OCI-LY3 (cell line): ENCODE measurements around the gene FBXO45.

Experiments
- H2AFZ ChIP-seq: fragments of 200-600, 300-600 bp; shearing (Covaris generic); 2 replicates; pipeline ENCODE4 v1.6.0; 2014; ENCODE audit warnings: antibody characterized with exemption, low read depth, low read length
- H3K27ac ChIP-seq: fragments of 200-600, 300-600 bp; sonication (generic); 2 replicates; pipeline ENCODE4 v1.5.1; 2014; ENCODE audit warnings: mild to moderate bottlenecking, low read length, moderate library complexity, mixed read lengths
- H3K27me3 ChIP-seq: fragments of 200-600, 300-600 bp; sonication (generic); 2 replicates; pipeline ENCODE4 v1.6.1; 2014; ENCODE audit warnings: low read depth, low read length, mixed read lengths
- H3K36me3 ChIP-seq: fragments of 200-600, 300-600 bp; sonication (generic); replicated peaks from 2 replicates; pipeline ENCODE3; 2014; ENCODE audit warnings: low read depth, low read length, mixed read lengths
- H3K4me1 ChIP-seq: fragments of 300-600, 200-600 bp; sonication (generic); 2 replicates; pipeline ENCODE4 v1.6.1; 2014; ENCODE audit warnings: low read length, mixed read lengths
- H3K4me2 ChIP-seq: fragments of 200-600, 300-600 bp; sonication (generic); 2 replicates; pipeline ENCODE4 v1.6.1; 2014; ENCODE audit warnings: low read length, mixed read lengths
- H3K4me3 ChIP-seq: fragments of 300-600, 200-600 bp; sonication (generic); 2 replicates; pipeline ENCODE4 v1.5.1; 2014; ENCODE audit warnings: antibody characterized with exemption, mild to moderate bottlenecking, low read length, moderate library complexity
- H3K79me2 ChIP-seq: fragments of 300-600, 200-600 bp; shearing (Covaris generic); 2 replicates; pipeline ENCODE4 v1.6.1; 2014; ENCODE audit warnings: mild to moderate bottlenecking, low read length, mixed read lengths
- H3K9ac ChIP-seq: fragments of 300-600, 200-600 bp; shearing (Covaris generic); 2 replicates; pipeline ENCODE4 v1.6.0; 2014; ENCODE audit warnings: mild to moderate bottlenecking, low read length, moderate library complexity
- H3K9me3 ChIP-seq: fragments of 200-600, 300-600 bp; shearing (Covaris generic); 2 replicates; pipeline ENCODE4 v1.6.1; 2014; ENCODE audit warnings: low read length, mixed read lengths; ENCODE audit not compliant: insufficient read depth
- H4K20me1 ChIP-seq: fragments of 200-600, 300-600 bp; sonication (generic); 2 replicates; pipeline ENCODE4 v1.6.1; 2016; ENCODE audit warnings: low read length, mixed read lengths; ENCODE audit not compliant: insufficient read depth
- EZH2phosphoT487 ChIP-seq: fragments of 200-600 bp; shearing (Covaris generic); IDR thresholded peaks from 2 replicates; pipeline ENCODE4 v1.6.1; 2018; ENCODE audit warnings: antibody characterized with exemption, mixed run types, low read depth
- TF ChIP-seq, protein P1 (sequence below): fragments of 200-600, 300-600 bp; sonication (generic); IDR thresholded peaks from 2 replicates; pipeline ENCODE4 v1.5.1; 2014; ENCODE audit warnings: antibody characterized with exemption, low read length, low read depth

FBXO45 gene

GRCh38 chr3:196624067-196624790, 55.8 kb downstream of the FBXO45 start:
- H3K79me2 ChIP-seq: no peaks in the 10 kb centered on the region
- H3K27me3 ChIP-seq: no peaks in the 10 kb centered on the region
- no peaks in the 10 kb centered on the region for H4K20me1 ChIP-seq
- peak overlapping the region; percentile 71 for H3K4me2 ChIP-seq
- TF ChIP-seq EZH2phosphoT487: no peak
- TF ChIP-seq, protein P1, sequence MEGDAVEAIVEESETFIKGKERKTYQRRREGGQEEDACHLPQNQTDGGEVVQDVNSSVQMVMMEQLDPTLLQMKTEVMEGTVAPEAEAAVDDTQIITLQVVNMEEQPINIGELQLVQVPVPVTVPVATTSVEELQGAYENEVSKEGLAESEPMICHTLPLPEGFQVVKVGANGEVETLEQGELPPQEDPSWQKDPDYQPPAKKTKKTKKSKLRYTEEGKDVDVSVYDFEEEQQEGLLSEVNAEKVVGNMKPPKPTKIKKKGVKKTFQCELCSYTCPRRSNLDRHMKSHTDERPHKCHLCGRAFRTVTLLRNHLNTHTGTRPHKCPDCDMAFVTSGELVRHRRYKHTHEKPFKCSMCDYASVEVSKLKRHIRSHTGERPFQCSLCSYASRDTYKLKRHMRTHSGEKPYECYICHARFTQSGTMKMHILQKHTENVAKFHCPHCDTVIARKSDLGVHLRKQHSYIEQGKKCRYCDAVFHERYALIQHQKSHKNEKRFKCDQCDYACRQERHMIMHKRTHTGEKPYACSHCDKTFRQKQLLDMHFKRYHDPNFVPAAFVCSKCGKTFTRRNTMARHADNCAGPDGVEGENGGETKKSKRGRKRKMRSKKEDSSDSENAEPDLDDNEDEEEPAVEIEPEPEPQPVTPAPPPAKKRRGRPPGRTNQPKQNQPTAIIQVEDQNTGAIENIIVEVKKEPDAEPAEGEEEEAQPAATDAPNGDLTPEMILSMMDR: no peak
- H3K4me3 ChIP-seq: peak overlapping the region; percentile 42
- H3K4me1 ChIP-seq: peaks cover 24% of the 10 kb centered on the region
- H3K9me3 ChIP-seq: no peaks in the 10 kb centered on the region
- peak overlapping the region; percentile 79 for H2AFZ ChIP-seq
- H3K27ac ChIP-seq: peak overlapping the region; percentile 12; the same call in 1 of the 2 replicates
- H3K9ac ChIP-seq: peak overlapping the region; percentile 30
- no peaks in the 10 kb centered on the region for H3K36me3 ChIP-seq

DNA sequence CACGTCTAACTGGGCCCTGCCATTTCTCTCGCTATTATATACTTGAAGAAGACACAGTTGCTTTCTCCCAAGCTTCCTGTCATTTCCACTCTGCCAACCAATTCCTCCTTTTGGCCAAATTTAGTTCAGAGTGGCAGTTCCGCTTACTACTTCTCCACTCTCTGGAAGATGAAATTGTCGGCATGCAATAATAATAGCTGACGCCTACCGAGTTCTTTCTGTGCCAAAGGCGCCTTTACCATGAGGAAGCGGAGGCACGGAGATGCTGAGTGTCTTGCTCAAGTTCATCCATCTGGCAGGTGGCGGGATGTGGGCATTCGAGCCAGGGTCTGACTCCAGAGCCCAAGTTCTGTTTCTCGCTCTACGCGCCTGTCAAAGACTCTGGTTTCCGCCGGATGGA, 56.4 kb downstream of the FBXO45 start:
- H2AFZ ChIP-seq: peak overlapping the region; percentile 79; the same call in 1 of the 2 replicates
- peak overlapping the region; percentile 12; the same call in 1 of the 2 replicates for H3K27ac ChIP-seq
- H3K4me1 ChIP-seq: peaks cover 30% of the 10 kb centered on the region
- peak overlapping the region; percentile 30; the same call in 1 of the 2 replicates for H3K9ac ChIP-seq
- H3K79me2 ChIP-seq: no peaks in the 10 kb centered on the region
- no peaks in the 10 kb centered on the region for H3K36me3 ChIP-seq
- H3K9me3 ChIP-seq: no peaks in the 10 kb centered on the region
- no peaks in the 10 kb centered on the region for H3K27me3 ChIP-seq
- peak overlapping the region; percentile 71 for H3K4me2 ChIP-seq
- TF ChIP-seq, protein P1: no peak
- no peak for TF ChIP-seq EZH2phosphoT487
- no peaks in the 10 kb centered on the region for H4K20me1 ChIP-seq
- peak overlapping the region; percentile 42 for H3K4me3 ChIP-seq

GRCh38 chr3:196625331-196625730, 56.9 kb downstream of the FBXO45 start:
- no peaks in the 10 kb centered on the region for H3K27me3 ChIP-seq
- no peaks in the 10 kb centered on the region for H3K79me2 ChIP-seq
- H3K9me3 ChIP-seq: no peaks in the 10 kb centered on the region
- H3K4me1 ChIP-seq: peaks cover 34% of the 10 kb centered on the region
- no peak overlapping the region for H3K9ac ChIP-seq
- H3K4me2 ChIP-seq: no peak overlapping the region
- H3K36me3 ChIP-seq: peaks cover 3% of the 10 kb centered on the region
- H3K27ac ChIP-seq: no peak overlapping the region
- H3K4me3 ChIP-seq: no peak overlapping the region
- no peak overlapping the region for H2AFZ ChIP-seq
- no peak for TF ChIP-seq EZH2phosphoT487
- TF ChIP-seq, protein P1: no peak
- H4K20me1 ChIP-seq: no peaks in the 10 kb centered on the region

GRCh38 chr3:196627918-196628231, 59.4 kb downstream of the FBXO45 start:
- Histone ChIP-seq H3K27me3 (no peaks in the 10 kb centered on the region), H3K9me3 (no peaks in the 10 kb centered on the region), H4K20me1 (no peaks in the 10 kb centered on the region), H3K4me3 (no peak overlapping the region), H3K9ac (no peak overlapping the region), H2AFZ (no peak overlapping the region), H3K4me1 (peaks cover 40% of the 10 kb centered on the region), H3K27ac (no peak overlapping the region), H3K79me2 (peaks cover 9% of the 10 kb centered on the region), H3K4me2 (no peak overlapping the region), H3K36me3 (peaks cover 3% of the 10 kb centered on the region)
- TF ChIP-seq, protein P1: no peak
- no peak for TF ChIP-seq EZH2phosphoT487
